OCI-LY1 (cell line): Measurements from ENCODE around the gene HNRNPA3.

Experiments
- CTCF ChIP-seq: fragments of 200-600 bp; sonication (generic), shearing (Covaris generic); IDR thresholded peaks from 2 replicates; pipeline ENCODE4 v1.5.1; 2017; ENCODE audit warnings: mild to moderate bottlenecking, antibody characterized with exemption, low read length, moderate library complexity, mixed read lengths
- EZH2 ChIP-seq: fragments of 200-600 bp; sonication (generic), shearing (Covaris generic); IDR thresholded peaks from 2 replicates; pipeline ENCODE4 v1.8.0; 2017; ENCODE audit warnings: borderline replicate concordance, mixed run types, mild to moderate bottlenecking, antibody characterized with exemption, low read length, moderate library complexity, mixed read lengths

DNA sequence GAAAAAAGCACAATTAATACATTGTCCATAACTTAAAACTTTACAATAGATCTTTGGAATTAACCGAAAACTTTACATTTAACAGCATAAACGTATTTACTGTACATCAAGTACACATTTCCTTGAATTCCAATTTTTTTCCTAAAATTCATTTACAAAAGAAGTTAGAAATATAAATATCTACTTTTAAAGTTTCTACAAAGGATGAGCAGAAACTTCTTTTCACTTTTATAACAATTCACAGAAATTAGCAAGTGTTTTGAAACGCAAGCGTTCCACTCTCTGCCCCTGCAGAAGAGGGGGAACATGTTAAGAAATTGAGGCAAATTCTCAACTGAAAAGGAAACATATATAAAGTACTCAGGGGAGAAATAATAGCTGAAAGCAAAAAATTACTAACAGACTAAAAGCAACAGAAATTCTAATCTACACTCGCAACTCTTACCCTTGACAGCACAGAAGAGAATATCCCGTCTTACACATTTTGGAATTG, 50.4 kb downstream of the HNRNPA3 start:
- TF ChIP-seq EZH2 = no peak
- TF ChIP-seq CTCF = no peak
